Inferior parietal cortex (tissue), 1 donor: ENCODE measurements around the gene OR10G8.
"Not testable (repeated sequence)": the region's sequence is repeated elsewhere in the genome, so short reads cannot be mapped to it uniquely, and the experiment has no call there.

ENCODE experiments used
- DNase-seq: peaks from one replicate; pipeline ENCODE4 v3.0.0-alpha.2; 2016; ENCODE audit errors: extremely low spot score

OR10G8 gene

DNA sequence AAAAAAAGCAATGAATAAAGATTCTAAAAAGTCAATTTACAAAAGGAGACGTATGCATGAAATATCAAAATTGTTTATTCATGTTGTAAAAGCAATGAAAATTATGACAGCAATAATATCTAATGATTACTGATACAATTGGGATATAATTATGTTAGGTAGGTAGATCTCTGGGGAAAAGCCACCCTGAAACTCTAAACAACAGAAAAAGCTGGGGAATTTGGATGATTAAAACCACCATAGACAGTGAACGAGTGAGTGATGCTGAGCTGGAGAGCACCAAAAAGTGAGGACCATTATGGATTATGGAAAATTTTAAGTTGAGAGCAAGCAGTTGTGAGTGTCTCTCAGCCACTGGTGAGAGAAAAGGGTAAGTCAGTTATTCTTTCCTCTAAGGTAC lies at the start of gene OR10G8:
TSS of gene OR10G8 (plus strand) at position 301 of the 400 bp plus-strand sequence. CDS start 2,825 bp downstream, outside the sequence.
- no peak for DNase-seq

GRCh38 chr11:123977731-123978347 lies 48.8 kb upstream of the OR10G8 start, which contains the start of gene OR10S1:
OR10S1 (minus strand) TSS chr11:123977781; CDS start chr11:123977664, 117 bp downstream.
- DNase-seq: no peak

GRCh38 chr11:123979311-123979710 lies 47.3 kb upstream of the OR10G8 start:
- no peak for DNase-seq

GRCh38 chr11:123995119-123995518 lies 31.5 kb upstream of the OR10G8 start, which contains the start of gene OR10G6:
OR10G6 (minus strand) TSS chr11:123995161; CDS start chr11:123995161, 0 bp downstream.
- no peak for DNase-seq

DNA sequence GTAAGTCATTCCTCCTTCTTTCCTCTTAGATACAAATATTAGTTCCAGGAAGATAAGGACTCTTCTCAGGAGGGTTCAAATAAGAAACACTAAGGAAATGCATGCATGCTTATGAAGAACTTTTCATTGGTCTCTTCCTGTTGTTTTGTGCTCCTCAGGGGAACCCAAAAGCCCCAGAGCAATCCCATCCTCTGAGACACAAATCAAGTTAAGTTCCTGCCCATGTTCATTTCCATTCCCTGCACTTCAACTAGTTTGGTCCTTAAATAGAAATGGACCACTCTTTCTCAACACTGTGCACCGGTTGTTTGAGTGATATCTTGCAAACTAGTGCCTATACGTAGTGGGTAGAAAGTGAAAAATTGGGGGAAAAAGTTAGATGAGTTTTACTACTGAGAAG lies 13.9 kb upstream of the OR10G8 start, which contains the start of gene OR10G4:
TSS of gene OR10G4 (plus strand) at position 301 of the 400 bp plus-strand sequence. CDS start 2,578 bp downstream, outside the sequence.
- DNase-seq: no peak

DNA sequence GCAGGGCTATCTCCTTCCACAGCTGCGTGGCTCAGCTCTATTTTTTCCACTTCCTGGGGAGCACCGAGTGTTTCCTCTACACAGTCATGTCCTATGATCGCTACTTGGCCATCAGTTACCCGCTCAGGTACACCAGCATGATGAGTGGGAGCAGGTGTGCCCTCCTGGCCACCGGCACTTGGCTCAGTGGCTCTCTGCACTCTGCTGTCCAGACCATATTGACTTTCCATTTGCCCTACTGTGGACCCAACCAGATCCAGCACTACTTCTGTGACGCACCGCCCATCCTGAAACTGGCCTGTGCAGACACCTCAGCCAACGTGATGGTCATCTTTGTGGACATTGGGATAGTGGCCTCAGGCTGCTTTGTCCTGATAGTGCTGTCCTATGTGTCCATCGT lies 10.8 kb upstream of the OR10G8 start:
- not testable (repeated sequence) for DNase-seq

DNA sequence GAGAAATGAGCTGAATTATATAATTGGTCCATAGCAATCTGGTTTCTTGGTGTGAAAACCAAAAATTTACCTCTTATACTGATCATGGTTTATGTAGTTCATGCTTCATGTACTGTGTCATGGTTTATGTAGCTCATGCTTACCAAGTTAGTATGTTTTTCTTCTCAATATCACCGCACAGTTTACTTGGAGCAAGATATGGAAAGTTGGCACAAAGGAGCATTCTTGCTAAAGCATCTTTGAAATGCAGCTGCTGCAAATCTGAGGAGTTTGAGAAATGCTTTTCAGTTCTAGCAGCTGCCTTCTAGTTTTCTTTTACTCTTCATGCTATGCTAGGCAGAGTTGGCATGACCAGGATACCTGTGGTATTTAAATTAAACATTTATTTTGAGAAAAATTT lies 10.1 kb downstream of the OR10G8 start:
- DNase-seq: no peak

DNA sequence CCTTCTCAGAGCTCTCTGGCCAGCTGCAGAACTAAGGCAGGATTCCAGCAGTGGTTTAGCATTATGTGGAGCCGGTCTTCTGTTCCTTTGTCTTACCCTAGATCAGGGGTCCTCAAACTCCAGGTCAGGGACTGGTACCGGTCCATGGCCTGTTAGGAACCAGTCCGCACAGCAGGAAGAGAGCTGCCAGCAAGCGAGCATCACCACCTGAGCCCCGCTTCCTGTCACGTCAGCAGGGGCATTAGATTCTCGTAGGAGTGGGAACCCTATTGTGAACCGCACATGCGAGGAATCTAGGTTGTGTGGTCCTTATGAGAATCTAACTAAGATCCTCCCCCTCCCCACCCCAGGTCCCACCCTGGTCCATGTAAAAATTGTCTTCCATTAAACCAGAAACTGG lies 13.0 kb downstream of the OR10G8 start:
- no peak for DNase-seq

DNA sequence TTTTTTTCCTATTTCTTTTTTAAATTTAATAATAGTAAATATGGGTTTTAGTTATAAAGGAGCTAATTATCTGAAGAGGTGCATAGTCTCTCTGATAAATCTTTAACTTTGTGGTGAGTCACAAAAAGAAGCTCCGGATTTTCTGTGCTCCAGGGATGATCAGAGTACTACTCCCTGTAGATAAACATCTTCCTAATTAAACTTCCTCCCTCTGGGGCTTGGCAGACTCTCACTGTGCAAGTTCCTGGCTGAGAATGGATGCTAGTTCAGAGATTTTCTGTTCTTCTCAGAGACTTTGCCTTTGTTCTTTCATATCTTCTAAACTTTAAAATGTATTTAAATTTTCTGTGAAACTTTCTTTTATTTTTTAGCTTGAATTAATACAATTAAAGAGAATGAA lies 14.7 kb downstream of the OR10G8 start, which contains the start of gene OR10G7:
TSS of gene OR10G7 (minus strand) at position 72 of the 400 bp plus-strand sequence. CDS start 2,324 bp downstream, outside the sequence.
- no peak for DNase-seq

GRCh38 chr11:124043420-124043819 lies 16.8 kb downstream of the OR10G8 start:
- DNase-seq: no peak

DNA sequence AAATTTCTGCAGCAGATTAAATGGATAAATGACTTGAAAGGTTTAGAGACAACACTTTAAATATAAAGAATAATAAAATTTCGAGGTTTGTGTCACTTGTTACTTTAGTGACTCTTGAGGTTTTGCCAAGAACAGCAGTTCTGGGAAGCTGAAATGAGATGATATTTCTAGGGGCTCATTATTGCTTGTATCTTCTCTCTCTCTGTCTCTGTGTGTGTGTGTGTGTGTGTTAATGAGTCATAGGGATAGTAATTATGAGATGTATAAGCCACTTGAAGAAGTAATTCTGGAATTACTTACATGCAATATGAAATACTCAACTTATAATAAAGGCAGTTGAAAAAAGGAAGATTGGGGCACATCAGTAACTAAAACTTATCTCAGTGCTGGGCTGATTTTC lies 24.1 kb downstream of the OR10G8 start:
- no peak for DNase-seq

GRCh38 chr11:124052966-124053365 lies 26.4 kb downstream of the OR10G8 start:
- DNase-seq: no peak

DNA sequence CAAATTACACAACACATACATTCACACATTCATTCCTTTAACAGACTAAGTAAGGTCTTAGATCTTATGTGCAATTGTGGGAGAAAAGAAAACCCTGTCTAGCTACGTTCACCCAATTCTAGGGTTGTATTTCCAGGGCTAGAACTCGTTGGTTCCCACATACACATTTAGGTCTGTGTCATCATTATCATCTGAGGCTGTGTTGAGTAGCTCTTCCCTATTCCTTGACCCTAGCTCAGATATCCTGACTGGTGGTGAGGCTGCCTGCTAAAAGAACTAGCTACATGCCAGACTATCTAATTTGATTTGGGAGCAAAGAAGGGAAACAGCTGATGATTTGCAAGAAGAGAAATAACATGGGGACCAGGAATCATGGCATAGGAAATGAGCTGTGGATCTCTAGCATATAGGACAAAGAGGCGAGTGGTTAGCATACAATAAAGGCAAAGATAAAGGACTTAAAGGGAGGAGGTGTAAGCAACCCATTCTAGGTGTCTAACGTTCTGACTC lies 42.1 kb downstream of the OR10G8 start:
- DNase-seq: no peak

GRCh38 chr11:124069429-124070401 lies 43.1 kb downstream of the OR10G8 start:
- no peak for DNase-seq

- peak; percentile 89 for DNase-seq
Measured at GRCh38 chr11:124070915-124071622, 44.5 kb downstream of the OR10G8 start.

DNA sequence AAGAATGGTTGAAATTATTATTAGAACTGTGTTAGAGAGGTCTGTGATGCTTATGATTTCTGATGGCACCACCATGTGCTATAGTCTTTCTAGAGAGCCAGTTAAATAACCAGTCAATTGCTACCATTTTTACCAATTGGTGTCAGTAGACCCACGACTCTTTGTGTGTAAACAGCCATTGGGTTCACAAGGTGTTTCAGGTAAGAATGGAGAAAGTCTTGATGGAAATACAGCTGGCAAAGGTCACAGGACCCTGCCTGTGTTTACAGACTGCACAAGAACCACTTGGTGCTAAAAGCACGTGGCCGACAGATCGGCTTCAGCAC lies 45.0 kb downstream of the OR10G8 start:
- DNase-seq: no peak

DNA sequence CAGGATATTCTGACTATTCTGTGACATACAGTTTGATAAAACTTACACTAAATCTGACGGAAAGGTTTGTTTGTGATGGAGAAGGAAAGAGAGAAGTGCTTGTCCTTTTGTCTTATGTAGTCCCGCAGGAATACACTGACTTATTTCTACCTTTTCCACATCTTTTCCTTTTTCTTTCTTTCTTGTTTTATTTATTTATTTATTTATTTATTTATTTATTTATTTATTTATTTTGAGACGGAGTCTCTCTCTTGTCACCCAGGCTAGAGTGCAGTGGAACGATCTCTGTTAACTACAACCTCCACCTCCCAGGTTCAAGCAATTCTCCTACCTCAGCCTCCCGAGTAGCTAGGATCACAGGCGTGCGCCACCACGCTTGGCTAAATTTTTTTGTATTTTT lies 45.5 kb downstream of the OR10G8 start:
- no peak for DNase-seq

- no peak for DNase-seq
Measured at GRCh38 chr11:124074554-124074953, 48.0 kb downstream of the OR10G8 start.

GRCh38 chr11:124075492-124075840 lies 48.9 kb downstream of the OR10G8 start:
- DNase-seq: no peak

DNA sequence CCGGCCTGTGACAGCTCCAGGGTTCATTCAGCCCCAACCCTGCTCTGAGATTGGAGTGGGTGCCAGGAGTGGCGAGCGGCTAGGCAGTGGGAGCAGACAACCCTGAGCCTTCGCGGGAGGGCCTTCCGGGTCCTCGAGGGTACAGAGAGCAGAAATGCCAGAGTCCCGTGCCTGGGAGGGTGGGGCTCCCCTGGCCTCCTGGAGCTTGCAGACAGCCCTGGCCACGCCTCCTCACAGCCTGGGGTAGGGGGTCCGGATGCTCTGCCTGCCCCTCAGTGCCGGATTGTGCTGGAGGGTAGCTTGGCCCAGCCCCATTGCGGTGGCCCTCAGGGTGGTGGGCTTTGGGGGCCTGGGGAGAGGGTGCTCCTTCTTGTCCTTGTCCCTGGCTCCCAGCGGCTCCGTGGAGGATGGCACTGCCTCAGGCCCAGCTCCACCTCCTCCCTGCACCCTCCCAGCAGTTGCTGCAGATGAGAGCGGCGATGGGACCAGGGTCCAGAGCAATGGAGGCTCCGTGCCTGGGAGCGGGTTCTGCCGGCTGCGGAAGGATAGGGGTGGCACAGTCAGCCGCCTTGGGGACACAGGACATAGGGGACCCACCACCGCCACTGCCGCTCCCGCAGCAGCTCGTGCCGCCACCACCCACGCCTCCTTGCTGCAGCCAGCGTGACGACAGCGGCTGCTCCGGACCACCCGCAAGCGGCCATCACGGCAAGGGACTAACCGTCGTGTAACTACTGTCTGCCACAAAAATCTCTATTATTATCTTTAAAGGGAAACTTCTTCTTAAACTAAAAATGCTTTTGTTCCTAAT lies 49.4 kb downstream of the OR10G8 start:
- no peak for DNase-seq

DNA sequence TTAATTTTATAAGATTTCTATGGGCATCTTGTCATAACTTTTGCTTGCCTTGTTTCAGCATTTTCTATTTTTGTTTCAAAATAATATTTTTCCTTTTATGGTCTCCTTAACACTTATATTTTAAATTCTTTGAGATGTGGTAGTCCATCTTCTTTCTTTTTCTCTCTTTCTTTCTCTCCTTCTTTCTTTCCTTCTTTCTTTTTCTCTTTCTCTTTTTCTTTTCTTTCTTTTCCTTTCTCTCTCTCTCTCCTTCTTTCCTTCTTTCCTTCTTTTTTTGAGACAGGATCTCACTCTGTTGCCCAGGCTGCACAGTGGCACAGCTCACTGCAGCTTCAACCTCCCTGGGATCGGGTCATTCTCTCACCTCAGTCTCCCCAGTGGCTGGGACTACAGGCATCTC lies 50.7 kb downstream of the OR10G8 start:
- DNase-seq: no peak
